K562 (cell line): Measurements from ENCODE around the gene CAPN2. TPM values are rescaled to one million over a fixed set of nuclear protein-coding genes. Genes with fewer than 3 reads are reported as not detected.

ENCODE experiments used
- C11orf30 ChIP-seq: fragments of 450-650 bp; IDR thresholded peaks from 2 replicates; pipeline ENCODE4 v1.6.1; 2016; ENCODE audit warnings: low read depth, mild to moderate bottlenecking
- CBX8 ChIP-seq: fragments of 200-600 bp; sonication (generic); IDR thresholded peaks from 2 replicates; pipeline ENCODE4 v1.6.1; 2012; ENCODE audit warnings: borderline replicate concordance, mixed run types, low read depth, mild to moderate bottlenecking, moderate library complexity, mixed read lengths, low read length, control low read depth, inconsistent platforms; ENCODE audit not compliant: poor library complexity, severe bottlenecking; ENCODE audit errors: extremely low read depth
- CCNT2 ChIP-seq: IDR thresholded peaks from 2 replicates; pipeline ENCODE4 v1.6.1; 2011; ENCODE audit warnings: borderline replicate concordance, low read depth, mild to moderate bottlenecking, moderate library complexity, mixed read lengths, low read length; ENCODE audit not compliant: insufficient read length; ENCODE audit errors: extremely low read depth
- CREBBP ChIP-seq: IDR thresholded peaks from one replicate; pipeline ENCODE4 v1.6.1; 2012; ENCODE audit warnings: low read depth, mild to moderate bottlenecking, control low read depth, inconsistent platforms, low read length
- GATA2 ChIP-seq: sonication (generic); formaldehyde crosslinking; IDR thresholded peaks from 2 replicates; pipeline ENCODE4 v1.4.0; 2020; ENCODE audit warnings: mild to moderate bottlenecking, missing genetic modification reagents
- MCM5 ChIP-seq: fragments of 450-650 bp; IDR thresholded peaks from 2 replicates; pipeline ENCODE4 v1.6.1; 2016; ENCODE audit warnings: low read depth
- MCM7 ChIP-seq, 2 experiments: fragments of 450-650 bp; IDR thresholded peaks; 2 replicates each; pipeline ENCODE4 v1.6.1; 2016 to 2018
- MEF2D ChIP-seq: conservative IDR thresholded peaks from 2 replicates; pipeline ENCODE4 v1.6.1; 2016; ENCODE audit warnings: low read depth, missing genetic modification characterization, missing compliant biosample characterization
- NFXL1 ChIP-seq: fragments of 450-650 bp; formaldehyde crosslinking; IDR thresholded peaks from 2 replicates; pipeline ENCODE4 v1.4.0; 2021; ENCODE audit warnings: mild to moderate bottlenecking
- TRIM28 ChIP-seq: fragments of 450-650 bp; IDR thresholded peaks from 2 replicates; pipeline ENCODE4 v1.6.1; 2017
- ZBED1 ChIP-seq: IDR thresholded peaks from 2 replicates; pipeline ENCODE4 v1.6.1; 2014
- ZNF431 ChIP-seq: sonication (generic); formaldehyde crosslinking; IDR thresholded peaks from 2 replicates; pipeline ENCODE4 v1.8.0; 2022; ENCODE audit warnings: mild to moderate bottlenecking, missing genetic modification reagents
- ZNF444 ChIP-seq: fragments of 250-450 bp; sonication (Bioruptor Pico); IDR thresholded peaks from 2 replicates; pipeline ENCODE4 v1.4.0; 2020; ENCODE audit warnings: mild to moderate bottlenecking, moderate library complexity
- ZNF592 ChIP-seq: fragments of 450-650 bp; IDR thresholded peaks from 2 replicates; pipeline ENCODE4 v1.6.1; 2017; ENCODE audit warnings: antibody characterized with exemption, mild to moderate bottlenecking
- ZNF695 ChIP-seq: fragments of 450-650 bp; formaldehyde crosslinking; IDR thresholded peaks from 2 replicates; pipeline ENCODE4 v1.4.0; 2020; ENCODE audit warnings: mild to moderate bottlenecking, moderate library complexity
- polyA plus RNA-seq, 8 experiments: library from polyadenylated mRNA; depleted of rRNA in 4 of 8; stranded (reverse) in 5 of 8; unstranded in 3 of 8; fragments of >200 nt; fragmentation: Nextera tagmentation in 2 of 8; fragmentation: Illumina TruSeq in 1 of 8; extraction: Ambion mirVana in 2 of 8; extraction: Trizol in 1 of 8; gene quantifications; 2 replicates each; pipeline versions ENCODE4 v1.2.1 to v1.2.3, GENCODE V29; 2011 to 2014; ENCODE audit warnings: inconsistent platforms in 1 of 8, missing spikeins in 1 of 8
- total RNA-seq, 7 experiments: library from RNA; depleted of rRNA in 6 of 7; stranded (reverse); fragments of >200 nt in 6 of 7; fragmentation: Illumina TruSeq in 2 of 7; extraction: Trizol in 2 of 7; gene quantifications; 2 replicates each; pipeline versions ENCODE4 v1.2.1 to v1.2.3, GENCODE V29; 2011 to 2021; ENCODE audit warnings: low replicate concordance in 1 of 7
- TF ChIP-seq, protein P1 (sequence below): fragments of 450-650 bp; IDR thresholded peaks from 2 replicates; pipeline ENCODE4 v1.7.0; 2016; ENCODE audit warnings: borderline replicate concordance
- TF ChIP-seq, protein P2 (sequence below): fragments of 450-650 bp; formaldehyde crosslinking; IDR thresholded peaks from 2 replicates; pipeline ENCODE4 v1.4.0; 2022; ENCODE audit warnings: missing genetic modification characterization
- TF ChIP-seq, protein P3 (sequence below): fragments of 250-450 bp; sonication (Bioruptor Pico); IDR thresholded peaks from 2 replicates; pipeline ENCODE4 v1.8.0; 2022; ENCODE audit warnings: inconsistent platforms, mild to moderate bottlenecking, moderate library complexity, borderline replicate concordance

The CAPN2 gene
- total and polyA plus RNA-seq, 9 of the 15 experiments (the other 6 are each of a cell fraction or from before 2014, with no cell fraction given), result 24.6 to 157 (median 101) TPM

- TF ChIP-seq ZNF592 (peak; percentile 99), GATA2 (CRISPR knock-in tag) (no peak), ZNF695 (CRISPR knock-in tag) (no peak), ZNF444 (CRISPR knock-in tag) (no peak), C11orf30 (no peak), MCM5 (no peak), TRIM28 (no peak), MCM7 (IDR thresholded peaks at IDR 0.05) (no peak), CREBBP (no peak), CCNT2 (no peak), NFXL1 (CRISPR knock-in tag) (no peak), ZNF431 (CRISPR knock-in tag) (no peak), MEF2D (tag) (peak; percentile 81), ZBED1 (no peak), CBX8 (no peak)
- TF ChIP-seq, protein P1, sequence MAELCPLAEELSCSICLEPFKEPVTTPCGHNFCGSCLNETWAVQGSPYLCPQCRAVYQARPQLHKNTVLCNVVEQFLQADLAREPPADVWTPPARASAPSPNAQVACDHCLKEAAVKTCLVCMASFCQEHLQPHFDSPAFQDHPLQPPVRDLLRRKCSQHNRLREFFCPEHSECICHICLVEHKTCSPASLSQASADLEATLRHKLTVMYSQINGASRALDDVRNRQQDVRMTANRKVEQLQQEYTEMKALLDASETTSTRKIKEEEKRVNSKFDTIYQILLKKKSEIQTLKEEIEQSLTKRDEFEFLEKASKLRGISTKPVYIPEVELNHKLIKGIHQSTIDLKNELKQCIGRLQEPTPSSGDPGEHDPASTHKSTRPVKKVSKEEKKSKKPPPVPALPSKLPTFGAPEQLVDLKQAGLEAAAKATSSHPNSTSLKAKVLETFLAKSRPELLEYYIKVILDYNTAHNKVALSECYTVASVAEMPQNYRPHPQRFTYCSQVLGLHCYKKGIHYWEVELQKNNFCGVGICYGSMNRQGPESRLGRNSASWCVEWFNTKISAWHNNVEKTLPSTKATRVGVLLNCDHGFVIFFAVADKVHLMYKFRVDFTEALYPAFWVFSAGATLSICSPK, result no peak
- TF ChIP-seq, protein P2, sequence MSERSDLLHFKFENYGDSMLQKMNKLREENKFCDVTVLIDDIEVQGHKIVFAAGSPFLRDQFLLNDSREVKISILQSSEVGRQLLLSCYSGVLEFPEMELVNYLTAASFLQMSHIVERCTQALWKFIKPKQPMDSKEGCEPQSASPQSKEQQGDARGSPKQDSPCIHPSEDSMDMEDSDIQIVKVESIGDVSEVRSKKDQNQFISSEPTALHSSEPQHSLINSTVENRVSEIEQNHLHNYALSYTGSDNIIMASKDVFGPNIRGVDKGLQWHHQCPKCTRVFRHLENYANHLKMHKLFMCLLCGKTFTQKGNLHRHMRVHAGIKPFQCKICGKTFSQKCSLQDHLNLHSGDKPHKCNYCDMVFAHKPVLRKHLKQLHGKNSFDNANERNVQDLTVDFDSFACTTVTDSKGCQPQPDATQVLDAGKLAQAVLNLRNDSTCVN (CRISPR knock-in tag), result no peak
- TF ChIP-seq, protein P3, sequence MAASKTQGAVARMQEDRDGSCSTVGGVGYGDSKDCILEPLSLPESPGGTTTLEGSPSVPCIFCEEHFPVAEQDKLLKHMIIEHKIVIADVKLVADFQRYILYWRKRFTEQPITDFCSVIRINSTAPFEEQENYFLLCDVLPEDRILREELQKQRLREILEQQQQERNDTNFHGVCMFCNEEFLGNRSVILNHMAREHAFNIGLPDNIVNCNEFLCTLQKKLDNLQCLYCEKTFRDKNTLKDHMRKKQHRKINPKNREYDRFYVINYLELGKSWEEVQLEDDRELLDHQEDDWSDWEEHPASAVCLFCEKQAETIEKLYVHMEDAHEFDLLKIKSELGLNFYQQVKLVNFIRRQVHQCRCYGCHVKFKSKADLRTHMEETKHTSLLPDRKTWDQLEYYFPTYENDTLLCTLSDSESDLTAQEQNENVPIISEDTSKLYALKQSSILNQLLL (CRISPR knock-in tag), result no peak
Observed at GRCh38 chr1:223784541-223784940, 72.2 kb downstream of the CAPN2 start (continued).
